Heart left ventricle (tissue), 13 donors: ENCODE results near the gene BEX2.

Experiments used
- CTCF ChIP-seq, 12 donors: fragments of 200-600 bp; sonication (generic) in 4 of 12; IDR thresholded peaks; one replicate each; pipeline versions ENCODE4 v1.5.0 to v1.8.0; 2018 to 2022; ENCODE audit warnings: antibody characterized with exemption in 12 of 12, mild to moderate bottlenecking in 5 of 12
- POLR2A ChIP-seq, 2 donors: fragments of 450-650 bp; IDR thresholded peaks; one replicate each; pipeline ENCODE4 v1.6.1; 2017; ENCODE audit warnings: antibody characterized with exemption in 2 of 2, mild to moderate bottlenecking in 2 of 2, moderate library complexity in 2 of 2
- donor health status: ischemic (EF 13 %, LVEDD 7.1; RV severe dilation, severe dysfunction).
- donor health status: DM: no; HTN: yes; CAD: no.
- donor health status: DM: no; HTN: no; CAD: no.
- donor health status: ischemic (EF 25% LVEDD 6.9; RV normal size, moderate dysfunction).
- donor health status: ischemic (EF 25% LVEDD 5.7; RV mildly dilated, moderate dysfunction).
- donor health status: ischemic (EF 35%, LVEDD 5.7; RV mildly dilated, moderate dysfunction).
- donor health status: nonischemic (EF 11% LVEDD 7.7; RV severe dilation, severe dysfunction).
- donor health status: DM: yes; HTN: yes; CAD: no.
- donor health status: PGD.
- donor health status: ischemic (EF 29% LVEDD 5.4; RV normal size, mild dysfunction).
- donor health status: nonischemic (EF 23%, LVEDD 6.1; RV moderate dilation, normal function).

DNA sequence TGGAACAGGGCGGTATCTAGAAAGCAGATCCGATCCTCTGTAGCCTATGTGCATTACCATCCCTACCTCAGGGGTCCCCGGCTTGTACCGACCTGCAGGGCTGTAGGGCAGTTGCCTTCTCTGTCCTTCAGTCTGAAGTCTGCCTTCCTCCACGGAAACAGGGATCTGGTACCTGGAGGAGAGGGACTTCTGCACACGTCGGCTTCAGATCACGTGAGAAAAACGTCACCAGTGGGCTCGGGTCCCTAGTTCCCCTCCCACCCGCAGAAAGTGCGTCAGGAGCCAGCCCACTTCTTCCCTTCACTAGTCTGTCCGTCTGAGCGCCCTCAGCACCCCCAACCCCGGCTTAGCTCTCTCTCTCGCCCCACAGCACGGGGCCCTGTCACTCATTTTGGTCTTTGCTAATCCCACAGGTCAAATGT lies 34.2 kb downstream of the BEX2 start, which contains the start of gene TCEAL5:
- TF ChIP-seq POLR2A (IDR thresholded peaks at IDR 0.05) (no peak), CTCF (IDR thresholded peaks at IDR 0.05) (no peak)
